Right lobe of liver (tissue), 6 donors: ENCODE measurements around the gene STN1. TPM values are rescaled to one million over a fixed set of nuclear protein-coding genes. Genes with fewer than 3 reads are reported as not detected.
A peak's percentile ranks its signal among the peaks of the same experiment; 100 is the strongest.

Experiments used
- ATAC-seq, 4 donors: fragments of 200-7000 bp; cut with Tn5 transposase; one replicate each; pipeline ENCODE4 v1.9.1; 2020; ENCODE audit warnings: mild to moderate bottlenecking in 4 of 4, moderate library complexity in 4 of 4
- DNase-seq, 3 donors: peaks; one replicate each; pipeline ENCODE4 v3.0.0-alpha.2; 2020
- H3K27ac ChIP-seq, 3 donors: fragments of 200-600 bp; one replicate each; pipeline ENCODE4 v1.8.0; 2022
- H3K27me3 ChIP-seq, 2 donors: fragments of 200-600 bp; one replicate each; pipeline ENCODE4 v1.8.0; 2022
- H3K36me3 ChIP-seq, 4 donors: fragments of 200-600 bp; sonication (generic) in 1 of 4; one replicate each; pipeline versions ENCODE4 v1.5.1 to v1.8.0; 2017 to 2022; ENCODE audit warnings: control low read depth in 1 of 4
- H3K4me1 ChIP-seq, 4 donors: fragments of 200-600 bp; sonication (generic) in 1 of 4; one replicate each; pipeline versions ENCODE4 v1.5.1 to v1.8.0; 2017 to 2022; ENCODE audit warnings: control low read depth in 1 of 4
- H3K4me3 ChIP-seq, 3 donors: fragments of 200-600 bp; one replicate each; pipeline ENCODE4 v1.8.0; 2022
- H3K9me3 ChIP-seq, 4 donors: fragments of 200-600 bp; sonication (generic) in 1 of 4; one replicate each; pipeline versions ENCODE4 v1.5.1 to v1.8.0; 2017 to 2022; ENCODE audit warnings: control low read depth in 1 of 4
- CTCF ChIP-seq, 4 donors: fragments of 200-600 bp in 3 of 4; fragments of 450-650 bp in 1 of 4; IDR thresholded peaks; one replicate each; pipeline versions ENCODE4 v1.5.1 to v1.8.0; 2016 to 2022; ENCODE audit warnings: antibody characterized with exemption in 4 of 4, mild to moderate bottlenecking in 2 of 4
- POLR2A ChIP-seq: fragments of 450-650 bp; IDR thresholded peaks from one replicate; pipeline ENCODE4 v1.6.1; 2017; ENCODE audit warnings: antibody characterized with exemption, mild to moderate bottlenecking
- WGBS: methylation state at CpG from one replicate; pipeline ENCODE4 v1.1.6; 2018; ENCODE audit warnings: low coverage, low lambda C conversion rate; ENCODE audit not compliant: insufficient coverage; ENCODE audit errors: missing lambda C conversion rate; 5-methylcytosine and 5-hydroxymethylcytosine counted together
- intact Hi-C, 2 donors: fragments of 100-400 bp; cut with DNase I; formaldehyde crosslinking; loops; one replicate each; pipeline versions ENCODE4 v1.11.2 to v1.14.1; 2022
- total RNA-seq, 6 experiments: library from RNA; depleted of rRNA in 2 of 6; stranded (reverse); fragments of >200 nt in 2 of 6; fragmentation: NEBNext Ultra II Directional in 3 of 6; extraction: Animal tissue kit (Norgen Biotek cat#: 25700) in 3 of 6; gene quantifications; one replicate each; pipeline versions ENCODE4 v1.1.0 to v1.2.4, GENCODE V29; 2016 to 2023
- donor health status: DM: no; HTN: yes; CAD: no.
- donor health status: DM: no; HTN: no; CAD: no.
- donor health status: DM: no; HTN: no; CAD: no.
- donor health status: DM: no; HTN: yes; CAD: no.
- donor health status: DM: no; HTN: yes; CAD: no.

Gene STN1
- total RNA-seq, 6 experiments from 2014 or later: 6.1 to 13.3 (median 6.6) TPM

GRCh38 chr10:103882285-103883007, 35.5 kb downstream of the STN1 start:
- DNase-seq: no peak
- Histone ChIP-seq H3K9me3 (no peaks in the 10 kb centered on the region), H3K36me3 (peaks cover 0 to 19% (median 0%) of the 10 kb centered on the region in 4 donors), H3K4me1 (no peaks in the 10 kb centered on the region), H3K4me3 (no peak overlapping the region), H3K27me3 (no peaks in the 10 kb centered on the region), H3K27ac (no peak overlapping the region)
- ATAC-seq: no peak
- intact Hi-C loops: loop anchor here in 1 of 2 donors (5.0 kb wide), 1 partner anchor 170 kb away; no protein-coding TSS in a partner anchor
- TF ChIP-seq CTCF (IDR thresholded peaks at IDR 0.05) (no peak), POLR2A (no peak)
- WGBS: 93% methylated on average over 2 of the region's 8 CpGs

DNA sequence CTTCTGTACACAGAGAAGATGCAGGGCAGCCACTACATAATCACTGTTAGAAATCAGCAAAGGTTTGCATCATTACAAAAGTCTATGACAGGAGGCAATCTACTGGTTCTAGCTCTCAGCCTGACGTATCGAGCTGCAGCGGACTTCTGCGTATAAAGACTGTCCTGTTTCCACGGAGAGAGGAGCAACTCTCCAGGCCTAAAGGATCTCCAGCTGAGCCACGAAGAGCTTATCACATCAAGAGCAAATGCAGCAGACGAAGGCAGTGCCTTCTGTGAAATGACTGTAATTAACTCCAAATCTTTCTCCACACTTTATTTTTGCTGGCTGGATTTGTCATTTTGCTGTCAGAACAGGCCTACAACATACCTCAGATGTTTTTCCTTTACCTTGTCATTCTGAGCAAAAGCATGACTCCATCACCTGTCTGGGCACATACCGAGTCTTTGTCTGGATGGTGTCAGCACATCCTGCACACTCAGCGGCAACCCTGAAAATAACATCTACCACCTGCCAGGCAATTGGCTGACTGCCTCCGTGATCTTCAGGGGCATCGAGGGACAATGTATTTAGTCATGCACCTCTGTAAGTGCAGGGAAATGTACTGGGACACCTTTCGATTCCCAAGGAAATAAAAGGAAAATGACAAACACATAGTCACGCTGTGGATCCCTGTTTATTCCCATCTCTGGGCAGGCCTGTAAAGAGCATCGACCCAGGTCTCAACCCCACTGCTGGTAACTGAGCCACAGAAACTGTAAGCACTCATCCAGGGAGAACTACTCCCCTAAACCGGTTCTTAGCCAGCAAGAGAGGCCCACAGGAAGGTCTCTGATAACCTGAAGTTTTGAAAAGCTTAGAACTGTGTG, 36.3 kb downstream of the STN1 start:
- 93% methylated on average over 13 of the region's 15 CpGs for WGBS
- Histone ChIP-seq H3K27me3 (no peaks in the 10 kb centered on the region), H3K36me3 (peaks cover 0 to 14% (median 0%) of the 10 kb centered on the region in 4 donors), H3K4me3 (no peak overlapping the region), H3K4me1 (no peaks in the 10 kb centered on the region), H3K9me3 (no peaks in the 10 kb centered on the region), H3K27ac (no peak overlapping the region)
- intact Hi-C loops: loop anchor here in 1 of 2 donors (5.0 kb wide), 1 partner anchor 169 kb away; no protein-coding TSS in a partner anchor
- no peak for ATAC-seq
- DNase-seq: no peak
- no peak for TF ChIP-seq CTCF (IDR thresholded peaks at IDR 0.05)

DNA sequence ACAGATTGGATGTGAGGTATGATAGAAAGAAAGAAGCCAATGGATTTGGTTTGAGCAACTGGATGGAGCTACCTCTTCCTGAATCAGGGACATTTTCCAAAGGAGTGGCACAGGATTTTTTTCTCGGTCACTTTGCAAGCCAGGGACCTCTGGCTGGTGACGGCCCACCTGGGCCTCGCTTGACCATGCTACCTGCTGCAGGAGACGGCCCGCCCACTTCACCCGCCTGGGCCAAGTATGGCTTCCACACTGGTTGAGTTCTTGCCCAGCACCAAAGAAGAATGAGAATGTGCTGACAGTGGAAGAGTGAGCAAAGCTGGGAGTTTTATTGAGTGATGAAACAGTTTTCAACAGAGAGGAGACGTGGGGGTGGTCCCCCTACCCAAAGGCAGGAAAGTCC, 38.2 kb downstream of the STN1 start:
- peaks cover 0 to 14% (median 0%) of the 10 kb centered on the region in 4 donors for H3K36me3 ChIP-seq
- ATAC-seq: no peak

GRCh38 chr10:103879409-103879808, 38.6 kb downstream of the STN1 start:
- intact Hi-C loops: no loop called here
- H3K36me3 ChIP-seq: peaks cover 0 to 14% (median 0%) of the 10 kb centered on the region in 4 donors
- no peaks in the 10 kb centered on the region for H3K9me3 ChIP-seq
- H3K27ac ChIP-seq: no peak overlapping the region
- H3K4me1 ChIP-seq: no peaks in the 10 kb centered on the region
- H3K4me3 ChIP-seq: no peak overlapping the region
- no peaks in the 10 kb centered on the region for H3K27me3 ChIP-seq
- ATAC-seq: peak in 1 of 4 donors; percentile 12
- TF ChIP-seq CTCF (IDR thresholded peaks at IDR 0.05): no peak
- TF ChIP-seq POLR2A: no peak
- DNase-seq: no peak
- WGBS: 86% methylated on average over 6 of the region's 9 CpGs

More for the DNA sequence above, 38.2 kb downstream of the STN1 start:
- no peaks in the 10 kb centered on the region for H3K4me1 ChIP-seq
- no peaks in the 10 kb centered on the region for H3K27me3 ChIP-seq
- no peak overlapping the region for H3K4me3 ChIP-seq
- no peak for TF ChIP-seq POLR2A
- no peak for TF ChIP-seq CTCF (IDR thresholded peaks at IDR 0.05)
- DNase-seq: no peak
- WGBS: 100% methylated on average over 2 of the region's 7 CpGs
- intact Hi-C loops: loop anchor here in 1 of 2 donors (5.0 kb wide), 1 partner anchor 168 kb away; no protein-coding TSS in a partner anchor
- no peaks in the 10 kb centered on the region for H3K9me3 ChIP-seq
- no peak overlapping the region for H3K27ac ChIP-seq
